Mesothelial cell of epicardium (in vitro differentiated cells): ENCODE data around the gene TADA2B. TPM values are rescaled to one million over a fixed set of nuclear protein-coding genes. Genes with fewer than 3 reads are reported as not detected.

Source experiments
- DNase-seq, 2 experiments: peaks; one replicate each; pipeline ENCODE4 v3.0.0; 2021; ENCODE audit warnings: low spot score in 2 of 2; ENCODE audit not compliant: unreplicated experiment in 2 of 2
- H3K27ac Mint-ChIP-seq: 2 replicates; pipeline ENCODE4 v1.8.0; 2021; ENCODE audit warnings: mixed read lengths
- H3K27me3 Mint-ChIP-seq: 2 replicates; pipeline ENCODE4 v1.8.0; 2021; ENCODE audit warnings: low read depth, mixed read lengths
- H3K36me3 Mint-ChIP-seq: 2 replicates; pipeline ENCODE4 v1.8.0; 2021; ENCODE audit warnings: mixed read lengths
- H3K4me1 Mint-ChIP-seq: 2 replicates; pipeline ENCODE4 v1.8.0; 2021; ENCODE audit warnings: mixed read lengths
- H3K4me3 Mint-ChIP-seq: 2 replicates; pipeline ENCODE4 v1.8.0; 2021; ENCODE audit warnings: mild to moderate bottlenecking, moderate library complexity, mixed read lengths
- H3K9me3 Mint-ChIP-seq: 2 replicates; pipeline ENCODE4 v1.8.0; 2021; ENCODE audit warnings: mixed read lengths
- total RNA-seq: library from RNA; stranded (reverse); gene quantifications from 3 replicates; pipeline ENCODE4 v1.2.1, GENCODE V29; 2021
- TF ChIP-seq, protein P1 (sequence below): fragments of 200-600 bp; sonication (generic); IDR thresholded peaks from one replicate; pipeline ENCODE4 v1.5.0; 2021; ENCODE audit warnings: antibody characterized with exemption; ENCODE audit not compliant: unreplicated experiment

Gene TADA2B
- total RNA-seq, 1 donor from 2014 or later: 17.4 TPM

DNA sequence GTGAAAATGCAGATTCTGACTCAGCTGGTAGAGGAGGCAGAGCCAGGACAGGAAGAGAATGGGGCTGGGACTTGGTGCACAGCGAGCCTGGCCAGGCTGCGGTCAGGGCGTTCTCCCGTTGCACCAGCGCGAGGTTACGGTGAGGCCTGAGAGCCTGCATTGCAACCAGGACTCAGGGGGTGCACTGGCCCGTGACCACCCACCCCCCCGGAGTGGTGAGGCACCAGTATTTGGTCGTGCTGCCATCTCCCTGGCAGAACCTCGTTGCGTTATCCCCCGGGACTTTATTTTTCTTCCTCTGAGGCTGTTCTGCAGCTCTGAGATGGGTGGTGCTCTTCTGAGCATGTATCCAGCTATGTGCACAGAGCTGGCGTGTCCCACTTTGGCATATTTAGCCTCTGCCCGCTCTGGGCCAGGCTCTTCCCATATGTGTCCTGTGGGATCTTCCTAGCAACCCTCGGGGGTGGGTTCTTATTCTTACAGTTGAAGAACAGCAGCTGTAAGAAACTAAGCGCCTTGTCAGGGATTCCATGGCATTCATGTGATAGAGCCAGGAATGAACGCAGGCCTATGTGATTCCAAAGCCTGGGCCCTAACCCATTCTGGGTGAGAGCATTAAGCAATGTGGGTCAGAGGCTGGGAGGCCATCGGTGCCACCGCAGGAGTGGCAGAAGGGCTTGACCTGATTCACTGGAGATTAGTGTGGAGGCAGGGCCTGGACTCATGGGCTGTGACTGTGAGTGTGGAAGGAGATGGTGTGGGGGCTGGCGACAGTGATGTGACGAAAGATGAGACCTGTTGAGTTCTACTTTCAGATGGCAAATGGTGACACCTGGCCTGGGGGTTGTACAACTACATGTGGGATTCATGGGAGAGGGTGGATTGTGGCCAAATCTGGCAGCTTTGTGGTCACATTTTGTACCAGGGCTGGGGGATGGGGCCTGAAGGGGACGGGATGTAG is 3.1 kb downstream of the TADA2B start:
- TF ChIP-seq, protein P1, sequence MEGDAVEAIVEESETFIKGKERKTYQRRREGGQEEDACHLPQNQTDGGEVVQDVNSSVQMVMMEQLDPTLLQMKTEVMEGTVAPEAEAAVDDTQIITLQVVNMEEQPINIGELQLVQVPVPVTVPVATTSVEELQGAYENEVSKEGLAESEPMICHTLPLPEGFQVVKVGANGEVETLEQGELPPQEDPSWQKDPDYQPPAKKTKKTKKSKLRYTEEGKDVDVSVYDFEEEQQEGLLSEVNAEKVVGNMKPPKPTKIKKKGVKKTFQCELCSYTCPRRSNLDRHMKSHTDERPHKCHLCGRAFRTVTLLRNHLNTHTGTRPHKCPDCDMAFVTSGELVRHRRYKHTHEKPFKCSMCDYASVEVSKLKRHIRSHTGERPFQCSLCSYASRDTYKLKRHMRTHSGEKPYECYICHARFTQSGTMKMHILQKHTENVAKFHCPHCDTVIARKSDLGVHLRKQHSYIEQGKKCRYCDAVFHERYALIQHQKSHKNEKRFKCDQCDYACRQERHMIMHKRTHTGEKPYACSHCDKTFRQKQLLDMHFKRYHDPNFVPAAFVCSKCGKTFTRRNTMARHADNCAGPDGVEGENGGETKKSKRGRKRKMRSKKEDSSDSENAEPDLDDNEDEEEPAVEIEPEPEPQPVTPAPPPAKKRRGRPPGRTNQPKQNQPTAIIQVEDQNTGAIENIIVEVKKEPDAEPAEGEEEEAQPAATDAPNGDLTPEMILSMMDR: no peak
- Mint-ChIP-seq H3K4me1 (peaks cover 31% of the 10 kb centered on the region), H3K27ac (no peak overlapping the region), H3K36me3 (peaks cover 5% of the 10 kb centered on the region), H3K4me3 (no peak overlapping the region), H3K27me3 (peaks cover 8% of the 10 kb centered on the region), H3K9me3 (no peaks in the 10 kb centered on the region)
- no peak for DNase-seq

DNA sequence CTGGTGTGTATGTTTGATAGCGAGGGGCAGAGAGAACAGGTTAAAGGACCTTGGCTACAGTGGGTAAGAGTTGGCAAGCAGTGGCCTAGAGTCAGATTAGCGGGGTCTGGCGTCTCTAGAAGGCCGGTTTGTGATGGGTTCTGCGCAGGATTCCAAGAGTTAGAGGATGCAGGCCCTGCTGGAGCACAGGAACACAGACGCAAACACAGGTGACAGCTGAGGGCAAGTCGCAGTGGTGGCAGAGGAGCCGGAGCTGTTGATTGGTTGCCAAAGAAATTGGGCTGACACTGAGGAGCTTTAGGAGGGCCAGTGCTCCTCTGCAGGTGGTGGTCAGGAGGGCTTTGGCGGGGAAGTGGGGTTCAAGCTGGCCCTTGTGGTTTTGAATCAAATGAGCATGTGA is 3.8 kb downstream of the TADA2B start:
- Mint-ChIP-seq H3K4me1 (peaks cover 27% of the 10 kb centered on the region), H3K27me3 (peaks cover 1% of the 10 kb centered on the region), H3K9me3 (no peaks in the 10 kb centered on the region), H3K27ac (no peak overlapping the region), H3K4me3 (no peak overlapping the region), H3K36me3 (peaks cover 5% of the 10 kb centered on the region)
- DNase-seq: no peak
- TF ChIP-seq, protein P1: no peak

DNA sequence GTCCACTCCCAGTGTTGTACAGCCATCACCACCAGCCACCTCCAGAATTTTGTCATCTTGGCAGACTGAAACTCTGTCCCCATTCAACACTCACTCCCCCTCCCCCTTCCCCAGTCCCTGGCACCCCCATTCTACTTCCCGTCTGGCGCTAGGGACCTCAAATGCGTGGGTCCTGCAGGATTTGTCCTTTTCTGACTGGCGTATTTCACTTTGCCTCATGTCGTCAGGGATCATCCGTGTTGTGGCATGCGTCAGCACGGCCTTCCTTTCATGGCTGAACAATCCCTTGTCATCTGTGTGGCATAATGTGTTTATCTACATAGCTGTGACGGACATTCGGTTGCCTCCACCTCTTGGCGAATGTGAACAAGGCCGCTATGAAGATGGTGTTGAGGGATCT is 5.5 kb downstream of the TADA2B start:
- no peak for DNase-seq
- Mint-ChIP-seq H3K27me3 (no peaks in the 10 kb centered on the region), H3K27ac (no peak overlapping the region), H3K36me3 (peaks cover 5% of the 10 kb centered on the region), H3K9me3 (no peaks in the 10 kb centered on the region), H3K4me3 (no peak overlapping the region), H3K4me1 (peaks cover 26% of the 10 kb centered on the region)
- TF ChIP-seq, protein P1: no peak

DNA sequence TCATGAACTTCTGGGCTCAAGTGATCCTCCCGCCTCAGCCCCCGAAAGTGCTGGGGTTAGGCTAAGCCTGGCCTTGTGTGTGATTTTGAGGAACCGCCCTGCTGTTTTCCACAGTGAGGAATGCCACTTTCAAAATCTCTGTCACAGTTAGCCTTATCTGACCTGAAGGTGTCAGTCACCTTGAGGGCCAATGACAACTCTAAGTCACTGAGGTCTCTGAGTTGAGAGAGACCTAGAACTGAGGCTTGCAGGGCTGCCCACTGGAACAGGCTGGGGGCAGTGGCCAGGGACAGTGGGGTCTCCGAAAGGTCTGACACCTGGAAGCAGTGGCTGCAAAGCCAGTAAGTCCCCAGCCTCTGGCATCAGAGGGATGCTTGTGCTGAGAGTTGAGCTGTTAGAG is 6.1 kb downstream of the TADA2B start:
- Mint-ChIP-seq H3K9me3 (no peaks in the 10 kb centered on the region), H3K4me3 (no peak overlapping the region)
- no peak for DNase-seq

DNA sequence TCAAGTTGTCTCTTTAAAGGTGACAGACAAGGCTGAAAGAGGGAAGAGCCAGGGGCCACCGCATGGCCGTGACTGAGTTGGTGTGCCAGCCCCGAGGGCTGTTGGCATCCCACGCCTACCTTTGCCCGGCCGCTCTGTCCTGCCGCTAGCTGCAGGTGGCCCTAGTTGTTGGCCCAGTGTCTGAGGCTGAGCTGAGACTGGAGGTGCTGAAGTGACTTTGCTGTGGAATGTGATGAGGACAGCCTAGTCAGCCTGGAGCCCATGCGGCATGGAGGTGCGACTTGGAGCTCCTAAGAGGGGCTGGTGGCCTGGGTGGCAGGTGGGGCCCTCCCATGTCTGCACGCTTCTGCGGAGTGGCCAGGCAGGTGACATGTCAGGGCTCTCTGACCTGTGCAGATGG is 6.6 kb downstream of the TADA2B start:
- H3K27me3 Mint-ChIP-seq: no peaks in the 10 kb centered on the region
- no peak for DNase-seq
- H3K36me3 Mint-ChIP-seq: peaks cover 14% of the 10 kb centered on the region
- no peak overlapping the region for H3K4me3 Mint-ChIP-seq
- H3K9me3 Mint-ChIP-seq: no peaks in the 10 kb centered on the region
- no peak overlapping the region for H3K27ac Mint-ChIP-seq
- TF ChIP-seq, protein P1: no peak
- H3K4me1 Mint-ChIP-seq: peaks cover 19% of the 10 kb centered on the region

More for the DNA sequence above, 6.1 kb downstream of the TADA2B start:
- H3K27ac Mint-ChIP-seq: no peak overlapping the region
- TF ChIP-seq, protein P1: no peak
- H3K4me1 Mint-ChIP-seq: peaks cover 24% of the 10 kb centered on the region
- no peaks in the 10 kb centered on the region for H3K27me3 Mint-ChIP-seq
- H3K36me3 Mint-ChIP-seq: peaks cover 11% of the 10 kb centered on the region
